Cerebellar nuclear complex (tissue), 1 donor: ENCODE data around the gene TGIF2.
"Not testable (repeated sequence)": the region's sequence is repeated elsewhere in the genome, so short reads cannot be mapped to it uniquely, and the experiment has no call there.

Source experiments
- DNase-seq, 2 experiments: peaks; one replicate each; lab custom pipeline; 2025; lab: John Stamatoyannopoulos, UW

TGIF2 gene

GRCh38 chr20:36547186-36548005, 26.0 kb upstream of the TGIF2 start:
- DNase-seq, result no peak

GRCh38 chr20:36548006-36548315, 25.4 kb upstream of the TGIF2 start:
- no peak for DNase-seq

- no peak for DNase-seq
Observed at GRCh38 chr20:36548704-36549627, 24.4 kb upstream of the TGIF2 start.

GRCh38 chr20:36549628-36549941, 23.8 kb upstream of the TGIF2 start:
- DNase-seq, result no peak

- no peak for DNase-seq
Observed at GRCh38 chr20:36549942-36550789, 23.2 kb upstream of the TGIF2 start.

- DNase-seq, result no peak
Observed at GRCh38 chr20:36550790-36551299, 22.6 kb upstream of the TGIF2 start.

- DNase-seq, result no peak
Observed at GRCh38 chr20:36555248-36555647, 18.1 kb upstream of the TGIF2 start.

- no peak for DNase-seq
Observed at GRCh38 chr20:36562724-36563123, 10.7 kb upstream of the TGIF2 start.

GRCh38 chr20:36563374-36563773, 10.0 kb upstream of the TGIF2 start:
- DNase-seq, result no peak

GRCh38 chr20:36564078-36564725, 9.2 kb upstream of the TGIF2 start:
- not testable (repeated sequence) for DNase-seq

- DNase-seq, result not testable (repeated sequence)
Observed at GRCh38 chr20:36564726-36565121, 8.7 kb upstream of the TGIF2 start.

- DNase-seq, result no peak
Observed at GRCh38 chr20:36565520-36565919, 7.9 kb upstream of the TGIF2 start.

GRCh38 chr20:36569847-36570429, 3.5 kb upstream of the TGIF2 start:
- DNase-seq, result no peak

GRCh38 chr20:36571564-36572504, 1.6 kb upstream of the TGIF2 start:
- no peak for DNase-seq

- no peak for DNase-seq
Observed at GRCh38 chr20:36572701-36573102, 695 bp upstream of the TGIF2 start.

GRCh38 chr20:36573798-36574365, 485 bp downstream of the TGIF2 start:
- no peak for DNase-seq

GRCh38 chr20:36574366-36575135, 1.2 kb downstream of the TGIF2 start:
- no peak for DNase-seq

GRCh38 chr20:36576081-36576445, 2.7 kb downstream of the TGIF2 start:
- no peak for DNase-seq
